Peyer's patch (tissue), 4 donors: ENCODE measurements around the gene NUDCD3. TPM values are rescaled to one million over a fixed set of nuclear protein-coding genes. Genes with fewer than 3 reads are reported as not detected.

Experiments
- DNase-seq, 3 donors: peaks; one replicate each; pipeline ENCODE4 v3.0.0-alpha.2; 2017 to 2019
- H3K27ac ChIP-seq, 4 donors: fragments of 200-600 bp; sonication (generic); one replicate each; pipeline ENCODE4 v1.5.1; 2016 to 2019
- H3K27me3 ChIP-seq, 2 donors: fragments of 200-600 bp; sonication (generic); one replicate each; pipeline ENCODE4 v1.5.1; 2019
- H3K36me3 ChIP-seq, 3 donors: fragments of 200-600 bp; sonication (generic); one replicate each; pipeline ENCODE4 v1.5.1; 2016 to 2019
- H3K4me1 ChIP-seq, 4 donors: fragments of 200-600 bp; sonication (generic); one replicate each; pipeline ENCODE4 v1.5.1; 2016 to 2019
- H3K4me3 ChIP-seq, 4 donors: fragments of 200-600 bp; sonication (generic); 1 replicate in 3 of 4; 2 replicates in 1 of 4; pipeline ENCODE4 v1.5.1; 2016 to 2019; ENCODE audit warnings: mild to moderate bottlenecking in 1 of 4
- H3K9me3 ChIP-seq, 4 donors: fragments of 200-600 bp; sonication (generic); one replicate each; pipeline ENCODE4 v1.5.1; 2016 to 2019; ENCODE audit warnings: mild to moderate bottlenecking in 1 of 4
- POLR2A ChIP-seq, 2 donors: fragments of 450-650 bp; IDR thresholded peaks; one replicate each; pipeline ENCODE4 v1.5.1; 2017; ENCODE audit warnings: antibody characterized with exemption in 2 of 2, mild to moderate bottlenecking in 2 of 2, moderate library complexity in 2 of 2
- total RNA-seq, 4 donors: library from RNA; depleted of rRNA; stranded (reverse); fragments of >200 nt; gene quantifications; one replicate each; pipeline ENCODE4 v1.1.0, GENCODE V29; 2016
- TF ChIP-seq, protein P1 (sequence below), 6 experiments: fragments of 450-650 bp in 4 of 6; fragments of 200-600 bp in 2 of 6; sonication (generic) in 1 of 6; IDR thresholded peaks; one replicate each; pipeline ENCODE4 v1.5.1; 2017 to 2019; ENCODE audit warnings: antibody characterized with exemption in 6 of 6, mild to moderate bottlenecking in 3 of 6, moderate library complexity in 1 of 6

Gene NUDCD3
- total RNA-seq, 4 donors from 2014 or later: 32.9 to 61.9 (median 44.1) TPM

DNA sequence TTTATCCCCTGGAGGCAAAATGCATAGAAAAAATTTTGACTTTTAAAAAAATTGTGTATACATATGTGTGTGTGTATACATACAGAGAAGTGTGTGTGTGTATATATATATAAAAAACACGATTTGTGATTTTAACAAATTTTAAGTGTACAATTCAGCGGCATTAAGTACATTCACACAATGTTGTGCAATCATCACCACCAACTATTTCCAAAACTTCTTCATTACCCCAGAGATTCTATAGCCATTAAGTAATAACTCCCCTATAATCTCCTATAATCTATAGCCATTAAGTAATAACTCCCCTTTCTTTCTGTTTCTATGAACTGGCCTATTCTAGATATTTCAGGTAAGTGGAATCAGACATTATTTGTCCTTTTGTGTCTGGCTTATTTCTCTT, 144.4 kb downstream of the NUDCD3 start:
- TF ChIP-seq, protein P1, sequence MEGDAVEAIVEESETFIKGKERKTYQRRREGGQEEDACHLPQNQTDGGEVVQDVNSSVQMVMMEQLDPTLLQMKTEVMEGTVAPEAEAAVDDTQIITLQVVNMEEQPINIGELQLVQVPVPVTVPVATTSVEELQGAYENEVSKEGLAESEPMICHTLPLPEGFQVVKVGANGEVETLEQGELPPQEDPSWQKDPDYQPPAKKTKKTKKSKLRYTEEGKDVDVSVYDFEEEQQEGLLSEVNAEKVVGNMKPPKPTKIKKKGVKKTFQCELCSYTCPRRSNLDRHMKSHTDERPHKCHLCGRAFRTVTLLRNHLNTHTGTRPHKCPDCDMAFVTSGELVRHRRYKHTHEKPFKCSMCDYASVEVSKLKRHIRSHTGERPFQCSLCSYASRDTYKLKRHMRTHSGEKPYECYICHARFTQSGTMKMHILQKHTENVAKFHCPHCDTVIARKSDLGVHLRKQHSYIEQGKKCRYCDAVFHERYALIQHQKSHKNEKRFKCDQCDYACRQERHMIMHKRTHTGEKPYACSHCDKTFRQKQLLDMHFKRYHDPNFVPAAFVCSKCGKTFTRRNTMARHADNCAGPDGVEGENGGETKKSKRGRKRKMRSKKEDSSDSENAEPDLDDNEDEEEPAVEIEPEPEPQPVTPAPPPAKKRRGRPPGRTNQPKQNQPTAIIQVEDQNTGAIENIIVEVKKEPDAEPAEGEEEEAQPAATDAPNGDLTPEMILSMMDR (IDR thresholded peaks at IDR 0.05): no peak
- TF ChIP-seq POLR2A (IDR thresholded peaks at IDR 0.05): no peak
- H3K27ac ChIP-seq: no peak overlapping the region
- no peak overlapping the region for H3K4me3 ChIP-seq
- H3K36me3 ChIP-seq: no peaks in the 10 kb centered on the region
- no peaks in the 10 kb centered on the region for H3K27me3 ChIP-seq
- no peaks in the 10 kb centered on the region for H3K9me3 ChIP-seq
- no peak for DNase-seq
- H3K4me1 ChIP-seq: no peaks in the 10 kb centered on the region

DNA sequence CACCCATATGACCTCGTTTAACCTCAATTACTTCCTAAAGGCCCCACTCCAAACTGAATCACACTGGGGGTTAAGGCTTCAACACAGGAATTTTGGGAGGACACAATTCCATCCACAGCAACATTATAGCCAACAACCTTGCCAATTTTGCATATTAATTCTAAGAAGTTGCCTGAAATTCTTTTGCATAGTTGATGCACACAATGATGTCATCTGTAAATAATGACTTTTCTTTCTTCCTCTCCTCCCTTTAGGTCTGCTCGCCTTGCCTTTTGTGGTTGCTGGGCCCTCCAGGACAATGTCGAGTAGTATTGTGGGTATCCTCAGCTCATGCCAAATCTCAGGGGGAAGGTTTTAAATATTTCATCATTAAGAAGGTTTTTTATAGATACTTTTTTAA, 149.1 kb downstream of the NUDCD3 start:
- no peak for DNase-seq
- Histone ChIP-seq H3K27me3 (no peaks in the 10 kb centered on the region), H3K9me3 (peaks cover 0 to 3% (median 0%) of the 10 kb centered on the region in 4 donors), H3K27ac (no peak overlapping the region), H3K4me1 (no peaks in the 10 kb centered on the region), H3K4me3 (no peak overlapping the region), H3K36me3 (no peaks in the 10 kb centered on the region)
- no peak for TF ChIP-seq POLR2A (IDR thresholded peaks at IDR 0.05)
- TF ChIP-seq, protein P1 (IDR thresholded peaks at IDR 0.05): no peak

GRCh38 chr7:44338600-44338999, 151.9 kb downstream of the NUDCD3 start:
- H3K9me3 ChIP-seq: peaks cover 0 to 3% (median 0%) of the 10 kb centered on the region in 4 donors
- DNase-seq: no peak
- no peaks in the 10 kb centered on the region for H3K4me1 ChIP-seq

GRCh38 chr7:44336491-44336890, 154.0 kb downstream of the NUDCD3 start:
- Histone ChIP-seq H3K27me3 (no peaks in the 10 kb centered on the region), H3K4me1 (no peaks in the 10 kb centered on the region), H3K36me3 (no peaks in the 10 kb centered on the region), H3K4me3 (no peak overlapping the region), H3K27ac (no peak overlapping the region), H3K9me3 (peaks cover 0 to 3% (median 0%) of the 10 kb centered on the region in 4 donors)
- no peak for DNase-seq
- TF ChIP-seq, protein P1 (IDR thresholded peaks at IDR 0.05): no peak
- no peak for TF ChIP-seq POLR2A (IDR thresholded peaks at IDR 0.05)

More at GRCh38 chr7:44338600-44338999, 151.9 kb downstream of the NUDCD3 start:
- H3K36me3 ChIP-seq: no peaks in the 10 kb centered on the region
- TF ChIP-seq, protein P1 (IDR thresholded peaks at IDR 0.05): no peak
- TF ChIP-seq POLR2A (IDR thresholded peaks at IDR 0.05): no peak
- no peak overlapping the region for H3K27ac ChIP-seq
- H3K27me3 ChIP-seq: no peaks in the 10 kb centered on the region
- H3K4me3 ChIP-seq: no peak overlapping the region

GRCh38 chr7:44335184-44335583, 155.3 kb downstream of the NUDCD3 start:
- DNase-seq: no peak
- no peaks in the 10 kb centered on the region for H3K36me3 ChIP-seq
- no peak overlapping the region for H3K27ac ChIP-seq
- no peak overlapping the region for H3K4me3 ChIP-seq
- TF ChIP-seq, protein P1 (IDR thresholded peaks at IDR 0.05): no peak
- TF ChIP-seq POLR2A (IDR thresholded peaks at IDR 0.05): no peak
- H3K27me3 ChIP-seq: no peaks in the 10 kb centered on the region
- H3K9me3 ChIP-seq: peaks cover 0 to 3% (median 0%) of the 10 kb centered on the region in 4 donors
- no peaks in the 10 kb centered on the region for H3K4me1 ChIP-seq

- H3K36me3 ChIP-seq: no peaks in the 10 kb centered on the region
- no peak for DNase-seq
- no peaks in the 10 kb centered on the region for H3K4me1 ChIP-seq
- TF ChIP-seq, protein P1 (IDR thresholded peaks at IDR 0.05): no peak
- TF ChIP-seq POLR2A (IDR thresholded peaks at IDR 0.05): no peak
- H3K9me3 ChIP-seq: peaks cover 0 to 3% (median 0%) of the 10 kb centered on the region in 4 donors
- H3K4me3 ChIP-seq: no peak overlapping the region
- H3K27ac ChIP-seq: no peak overlapping the region
- H3K27me3 ChIP-seq: no peaks in the 10 kb centered on the region
Measured at GRCh38 chr7:44334734-44335097, 155.7 kb downstream of the NUDCD3 start.
